ENCODE results near the gene PASD1.

Gene PASD1

GRCh38 chrX:151701531-151701930 lies 138.1 kb downstream of the PASD1 start:
- no peaks in the 10 kb centered on the region for H3K9me3 ChIP-seq (ENCODE audit: severe bottlenecking)
- ATAC-seq (ENCODE audit: low read depth) (no peak), DNase-seq (ENCODE audit: low spot score) (no peak)
- no peak for TF ChIP-seq CTCF (IDR thresholded peaks at IDR 0.05; ENCODE audit: poor library complexity, severe bottlenecking)
- H3K27ac ChIP-seq (ENCODE audit: poor library complexity, severe bottlenecking), result no peak overlapping the region
- no peaks in the 10 kb centered on the region for H3K27me3 ChIP-seq (ENCODE audit: insufficient read depth, poor library complexity, severe bottlenecking)
- H3K4me3 ChIP-seq (ENCODE audit: severe bottlenecking), result no peak overlapping the region
- no peaks in the 10 kb centered on the region for H3K4me1 ChIP-seq (ENCODE audit: insufficient read depth, poor library complexity, severe bottlenecking)
- no peaks in the 10 kb centered on the region for H3K36me3 ChIP-seq (ENCODE audit: low read depth)

- H3K27me3 ChIP-seq (ENCODE audit: insufficient read depth, poor library complexity, severe bottlenecking), result no peaks in the 10 kb centered on the region
These were observed 138.7 kb downstream of the PASD1 start for GRCh38 chrX:151702026-151702714.

GRCh38 chrX:151702741-151703340 lies 139.4 kb downstream of the PASD1 start:
- ATAC-seq (ENCODE audit: low read depth), result no peak
- no peaks in the 10 kb centered on the region for H3K4me1 ChIP-seq (ENCODE audit: insufficient read depth, poor library complexity, severe bottlenecking)
- H3K9me3 ChIP-seq (ENCODE audit: severe bottlenecking), result no peaks in the 10 kb centered on the region
- no peaks in the 10 kb centered on the region for H3K36me3 ChIP-seq (ENCODE audit: low read depth)
- H3K27me3 ChIP-seq (ENCODE audit: insufficient read depth, poor library complexity, severe bottlenecking), result no peaks in the 10 kb centered on the region
- no peak for DNase-seq (ENCODE audit: low spot score)
- no peak overlapping the region for H3K27ac ChIP-seq (ENCODE audit: poor library complexity, severe bottlenecking)
- TF ChIP-seq CTCF (IDR thresholded peaks at IDR 0.05; ENCODE audit: poor library complexity, severe bottlenecking), result no peak
- no peak overlapping the region for H3K4me3 ChIP-seq (ENCODE audit: severe bottlenecking)

More at GRCh38 chrX:151702026-151702714, 138.7 kb downstream of the PASD1 start:
- no peaks in the 10 kb centered on the region for H3K9me3 ChIP-seq (ENCODE audit: severe bottlenecking)
- no peak for ATAC-seq (ENCODE audit: low read depth)
- no peak for TF ChIP-seq CTCF (IDR thresholded peaks at IDR 0.05; ENCODE audit: poor library complexity, severe bottlenecking)
- no peak overlapping the region for H3K27ac ChIP-seq (ENCODE audit: poor library complexity, severe bottlenecking)
- DNase-seq (ENCODE audit: low spot score), result no peak
- no peaks in the 10 kb centered on the region for H3K36me3 ChIP-seq (ENCODE audit: low read depth)
- no peak overlapping the region for H3K4me3 ChIP-seq (ENCODE audit: severe bottlenecking)
- no peaks in the 10 kb centered on the region for H3K4me1 ChIP-seq (ENCODE audit: insufficient read depth, poor library complexity, severe bottlenecking)

GRCh38 chrX:151703487-151703886 lies 140.0 kb downstream of the PASD1 start:
- no peak for DNase-seq (ENCODE audit: low spot score)
- H3K27ac ChIP-seq (ENCODE audit: poor library complexity, severe bottlenecking), result no peak overlapping the region
- ATAC-seq (ENCODE audit: low read depth), result no peak
- H3K4me3 ChIP-seq (ENCODE audit: severe bottlenecking), result no peak overlapping the region
- H3K9me3 ChIP-seq (ENCODE audit: severe bottlenecking), result no peaks in the 10 kb centered on the region
- no peaks in the 10 kb centered on the region for H3K4me1 ChIP-seq (ENCODE audit: insufficient read depth, poor library complexity, severe bottlenecking)
- no peaks in the 10 kb centered on the region for H3K27me3 ChIP-seq (ENCODE audit: insufficient read depth, poor library complexity, severe bottlenecking)
- no peaks in the 10 kb centered on the region for H3K36me3 ChIP-seq (ENCODE audit: low read depth)
- TF ChIP-seq CTCF (IDR thresholded peaks at IDR 0.05; ENCODE audit: poor library complexity, severe bottlenecking), result no peak
